ENCODE data around the gene FBRSL1.
"Not testable (repeated sequence)": the region's sequence is repeated elsewhere in the genome, so short reads cannot be mapped to it uniquely, and the experiment has no call there.

Gene FBRSL1

GRCh38 chr12:132471858-132472255, 18.1 kb upstream of the FBRSL1 start:
- DNase-seq = no peak

GRCh38 chr12:132472386-132472785, 17.6 kb upstream of the FBRSL1 start:
- DNase-seq = no peak

- no peak for DNase-seq
Observed at GRCh38 chr12:132474237-132474741, 15.7 kb upstream of the FBRSL1 start.

- not testable (repeated sequence) for DNase-seq
Observed at GRCh38 chr12:132474799-132475303, 15.1 kb upstream of the FBRSL1 start.

- DNase-seq = no peak
Observed at GRCh38 chr12:132475304-132476037, 14.5 kb upstream of the FBRSL1 start.

- DNase-seq = no peak
Observed at GRCh38 chr12:132476038-132476414, 13.9 kb upstream of the FBRSL1 start.

GRCh38 chr12:132476421-132476820, 13.5 kb upstream of the FBRSL1 start:
- no peak for DNase-seq

GRCh38 chr12:132477017-132477702, 12.8 kb upstream of the FBRSL1 start:
- DNase-seq = no peak

GRCh38 chr12:132477703-132478432, 12.1 kb upstream of the FBRSL1 start:
- DNase-seq = no peak

- no peak for DNase-seq
Observed at GRCh38 chr12:132478433-132478803, 11.5 kb upstream of the FBRSL1 start.

- no peak for DNase-seq
Observed at GRCh38 chr12:132478845-132479244, 11.1 kb upstream of the FBRSL1 start.

- DNase-seq = no peak
Observed at GRCh38 chr12:132479291-132479690, 10.7 kb upstream of the FBRSL1 start.

GRCh38 chr12:132479938-132480622, 9.9 kb upstream of the FBRSL1 start:
- no peak for DNase-seq

GRCh38 chr12:132480623-132481132, 9.3 kb upstream of the FBRSL1 start:
- no peak for DNase-seq

- DNase-seq = no peak
Observed at GRCh38 chr12:132481345-132481744, 8.6 kb upstream of the FBRSL1 start.

- no peak for DNase-seq
Observed at GRCh38 chr12:132481771-132482745, 7.9 kb upstream of the FBRSL1 start.

- DNase-seq = no peak
Observed at GRCh38 chr12:132482771-132483170, 7.2 kb upstream of the FBRSL1 start.

GRCh38 chr12:132483208-132483607, 6.7 kb upstream of the FBRSL1 start:
- no peak for DNase-seq

GRCh38 chr12:132483612-132484011, 6.3 kb upstream of the FBRSL1 start:
- DNase-seq = no peak

- no peak for DNase-seq
Observed at GRCh38 chr12:132484183-132484890, 5.6 kb upstream of the FBRSL1 start.

All from NCI-H2029 treated with DMSO at 0.1 percent for 48 hours (cell line).